Testis (tissue), 2 donors: ENCODE measurements around the gene MAP3K20.

Experiments
- POLR2A ChIP-seq: fragments of 450-650 bp; IDR thresholded peaks from one replicate; pipeline ENCODE4 v1.6.1; 2017; ENCODE audit warnings: antibody characterized with exemption, mild to moderate bottlenecking, moderate library complexity
- TF ChIP-seq, protein P1 (sequence below), 3 experiments: fragments of 450-650 bp in 2 of 3; fragments of 200-600 bp in 1 of 3; sonication (generic) in 1 of 3; IDR thresholded peaks; one replicate each; pipeline ENCODE4 v1.5.1; 2016 to 2019; ENCODE audit warnings: antibody characterized with exemption in 3 of 3, mild to moderate bottlenecking in 2 of 3, moderate library complexity in 1 of 3

DNA sequence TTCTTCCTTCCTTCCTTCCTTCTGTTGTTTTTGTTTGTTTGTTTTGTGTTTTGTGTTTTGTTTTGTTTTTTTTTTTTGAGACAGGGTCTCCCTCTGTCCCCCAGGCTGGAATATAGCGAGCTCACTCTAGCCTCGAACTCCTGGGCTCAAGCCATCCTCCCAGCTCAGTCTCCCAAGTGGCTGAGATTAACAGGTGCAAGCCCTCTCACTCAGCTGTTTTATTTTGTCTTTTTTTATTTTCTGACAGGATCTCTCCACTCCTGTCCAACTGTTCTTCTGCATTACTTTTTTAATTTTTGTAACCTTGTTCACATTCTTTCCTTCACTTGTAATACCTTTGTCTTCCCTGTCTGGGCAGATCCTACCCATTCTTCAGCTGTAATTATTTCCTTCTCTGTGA, 23.6 kb downstream of the MAP3K20 start:
- TF ChIP-seq POLR2A, result no peak
- TF ChIP-seq, protein P1, sequence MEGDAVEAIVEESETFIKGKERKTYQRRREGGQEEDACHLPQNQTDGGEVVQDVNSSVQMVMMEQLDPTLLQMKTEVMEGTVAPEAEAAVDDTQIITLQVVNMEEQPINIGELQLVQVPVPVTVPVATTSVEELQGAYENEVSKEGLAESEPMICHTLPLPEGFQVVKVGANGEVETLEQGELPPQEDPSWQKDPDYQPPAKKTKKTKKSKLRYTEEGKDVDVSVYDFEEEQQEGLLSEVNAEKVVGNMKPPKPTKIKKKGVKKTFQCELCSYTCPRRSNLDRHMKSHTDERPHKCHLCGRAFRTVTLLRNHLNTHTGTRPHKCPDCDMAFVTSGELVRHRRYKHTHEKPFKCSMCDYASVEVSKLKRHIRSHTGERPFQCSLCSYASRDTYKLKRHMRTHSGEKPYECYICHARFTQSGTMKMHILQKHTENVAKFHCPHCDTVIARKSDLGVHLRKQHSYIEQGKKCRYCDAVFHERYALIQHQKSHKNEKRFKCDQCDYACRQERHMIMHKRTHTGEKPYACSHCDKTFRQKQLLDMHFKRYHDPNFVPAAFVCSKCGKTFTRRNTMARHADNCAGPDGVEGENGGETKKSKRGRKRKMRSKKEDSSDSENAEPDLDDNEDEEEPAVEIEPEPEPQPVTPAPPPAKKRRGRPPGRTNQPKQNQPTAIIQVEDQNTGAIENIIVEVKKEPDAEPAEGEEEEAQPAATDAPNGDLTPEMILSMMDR (IDR thresholded peaks at IDR 0.05), result no peak
